ENCODE data around the gene ALS2. TPM values are rescaled to one million over a fixed set of nuclear protein-coding genes. Genes with fewer than 3 reads are reported as not detected.

ALS2 gene
- total and polyA plus RNA-seq, 4 donors = 8.2 to 35.3 (median 15.0) TPM

DNA sequence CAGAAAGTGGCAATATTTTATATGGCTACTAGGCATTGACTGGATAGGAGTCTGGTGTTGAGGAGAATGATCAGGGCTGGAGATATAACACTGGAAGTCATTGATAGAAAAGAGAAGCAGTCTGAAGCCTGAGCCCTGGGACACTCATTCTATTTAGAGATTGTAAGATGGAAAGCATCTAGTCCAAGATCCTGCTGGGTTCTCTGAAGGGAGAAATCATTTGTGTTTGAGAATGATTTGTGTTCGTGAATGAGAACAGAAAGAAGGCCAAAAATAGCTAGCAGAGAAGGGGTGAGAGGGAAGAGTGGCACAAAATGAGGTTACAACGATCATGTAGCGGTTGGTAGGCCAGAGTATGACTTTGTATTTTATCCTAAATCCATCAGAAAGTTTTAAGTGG lies 7.6 kb upstream of the ALS2 start:
- H3K27me3 ChIP-seq (ENCODE audit: control insufficient read depth in 4 of 4, insufficient read depth in 4 of 4, low read length in 3 of 4) = no peaks in the 10 kb centered on the region
- no peaks in the 10 kb centered on the region for H3K9me3 ChIP-seq (ENCODE audit: control insufficient read depth in 4 of 4, low read length in 3 of 4)
- 86% methylated on average over 3 of the region's 3 CpGs for WGBS
- no peak for DNase-seq (ENCODE audit: low spot score)
- no peaks in the 10 kb centered on the region for H3K36me3 ChIP-seq (ENCODE audit: control insufficient read depth in 4 of 4, insufficient read depth in 3 of 4, low read depth in 1 of 4, low read length in 3 of 4)
- H3K27ac ChIP-seq (ENCODE audit: low read depth in 1 of 2, low read length in 2 of 2) = no peak overlapping the region
- H3K4me1 ChIP-seq (ENCODE audit: control insufficient read depth in 4 of 4, insufficient read depth in 4 of 4, low read length in 3 of 4) = peaks cover 0 to 6% (median 4%) of the 10 kb centered on the region in 4 donors
- no peak overlapping the region for H3K9ac ChIP-seq (ENCODE audit: low read depth in 1 of 2, low read length in 2 of 2)
- TF ChIP-seq HNF4G (IDR thresholded peaks at IDR 0.05) (no peak), NR2F2 (IDR thresholded peaks at IDR 0.05) (no peak), YY1 (IDR thresholded peaks at IDR 0.05) (no peak), HNF4A (conservative IDR thresholded peaks at IDR 0.05) (no peak), ZBTB33 (IDR thresholded peaks at IDR 0.05) (no peak), GABPA (IDR thresholded peaks at IDR 0.05 in 1 of 2, conservative IDR thresholded peaks at IDR 0.05 in 1 of 2) (no peak), EGR1 (IDR thresholded peaks at IDR 0.05; ENCODE audit: low read depth in 2 of 2) (no peak), RAD21 (IDR thresholded peaks at IDR 0.05) (no peak), FOXA2 (IDR thresholded peaks at IDR 0.05) (no peak), ATF3 (IDR thresholded peaks at IDR 0.05) (no peak)
- TF ChIP-seq, protein P1, sequence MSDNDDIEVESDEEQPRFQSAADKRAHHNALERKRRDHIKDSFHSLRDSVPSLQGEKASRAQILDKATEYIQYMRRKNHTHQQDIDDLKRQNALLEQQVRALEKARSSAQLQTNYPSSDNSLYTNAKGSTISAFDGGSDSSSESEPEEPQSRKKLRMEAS (IDR thresholded peaks at IDR 0.05) = no peak
- TF ChIP-seq, protein P2, sequence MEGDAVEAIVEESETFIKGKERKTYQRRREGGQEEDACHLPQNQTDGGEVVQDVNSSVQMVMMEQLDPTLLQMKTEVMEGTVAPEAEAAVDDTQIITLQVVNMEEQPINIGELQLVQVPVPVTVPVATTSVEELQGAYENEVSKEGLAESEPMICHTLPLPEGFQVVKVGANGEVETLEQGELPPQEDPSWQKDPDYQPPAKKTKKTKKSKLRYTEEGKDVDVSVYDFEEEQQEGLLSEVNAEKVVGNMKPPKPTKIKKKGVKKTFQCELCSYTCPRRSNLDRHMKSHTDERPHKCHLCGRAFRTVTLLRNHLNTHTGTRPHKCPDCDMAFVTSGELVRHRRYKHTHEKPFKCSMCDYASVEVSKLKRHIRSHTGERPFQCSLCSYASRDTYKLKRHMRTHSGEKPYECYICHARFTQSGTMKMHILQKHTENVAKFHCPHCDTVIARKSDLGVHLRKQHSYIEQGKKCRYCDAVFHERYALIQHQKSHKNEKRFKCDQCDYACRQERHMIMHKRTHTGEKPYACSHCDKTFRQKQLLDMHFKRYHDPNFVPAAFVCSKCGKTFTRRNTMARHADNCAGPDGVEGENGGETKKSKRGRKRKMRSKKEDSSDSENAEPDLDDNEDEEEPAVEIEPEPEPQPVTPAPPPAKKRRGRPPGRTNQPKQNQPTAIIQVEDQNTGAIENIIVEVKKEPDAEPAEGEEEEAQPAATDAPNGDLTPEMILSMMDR (IDR thresholded peaks at IDR 0.05; ENCODE audit: low read depth, low read length, missing input control) = no peak
- H3K4me3 ChIP-seq (ENCODE audit: low read depth in 1 of 3, low read length in 3 of 3) = no peak overlapping the region

DNA sequence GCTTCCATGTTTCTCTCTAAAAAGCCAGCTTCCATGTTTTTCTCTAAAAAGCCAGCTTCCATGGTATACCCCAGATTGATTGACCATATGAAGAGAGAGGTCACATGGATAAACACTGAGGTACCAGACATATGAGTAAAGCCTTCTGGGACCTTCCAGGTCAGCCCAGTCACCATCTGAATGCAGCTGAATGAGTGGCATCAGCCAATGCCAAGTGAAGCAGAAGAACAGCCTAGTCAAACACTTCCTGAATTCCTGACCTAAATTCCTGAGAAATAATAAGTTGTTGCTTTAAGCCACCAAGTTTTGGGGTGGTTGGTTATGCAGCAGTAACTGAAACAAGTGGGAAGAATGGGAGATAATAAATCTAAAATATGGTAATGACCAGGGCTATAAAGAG lies 5.7 kb upstream of the ALS2 start:
- no peak for TF ChIP-seq RAD21 (IDR thresholded peaks at IDR 0.05)
- TF ChIP-seq, protein P2 (IDR thresholded peaks at IDR 0.05; ENCODE audit: low read depth, low read length, missing input control) = no peak
- no peak for TF ChIP-seq JUND (IDR thresholded peaks at IDR 0.05)
- TF ChIP-seq SP1 (IDR thresholded peaks at IDR 0.05) = no peak
- Histone ChIP-seq H3K27me3 (ENCODE audit: control insufficient read depth in 4 of 4, insufficient read depth in 4 of 4, low read length in 3 of 4) (no peaks in the 10 kb centered on the region), H3K4me1 (ENCODE audit: control insufficient read depth in 4 of 4, insufficient read depth in 4 of 4, low read length in 3 of 4) (peaks cover 0 to 12% (median 8%) of the 10 kb centered on the region in 4 donors), H3K27ac (ENCODE audit: low read depth in 1 of 2, low read length in 2 of 2) (no peak overlapping the region), H3K9me3 (ENCODE audit: control insufficient read depth in 4 of 4, low read length in 3 of 4) (no peaks in the 10 kb centered on the region), H3K9ac (ENCODE audit: low read depth in 1 of 2, low read length in 2 of 2) (no peak overlapping the region), H3K4me3 (ENCODE audit: low read depth in 1 of 3, low read length in 3 of 3) (no peak overlapping the region), H3K36me3 (ENCODE audit: control insufficient read depth in 4 of 4, insufficient read depth in 3 of 4, low read depth in 1 of 4, low read length in 3 of 4) (no peaks in the 10 kb centered on the region)
- no peak for DNase-seq (ENCODE audit: low spot score)
